HFF-Myc (cell line): Measurements from ENCODE around the gene SLC2A8.

Experiments
- DNase-seq: peaks from one replicate; pipeline ENCODE4 v3.0.0-alpha.2; 2011; ENCODE audit warnings: low read depth; ENCODE audit errors: extremely low read depth
- H3K4me3 ChIP-seq: replicated peaks from 2 replicates; pipeline ENCODE4 v1.5.1; 2011; ENCODE audit warnings: low read depth, mild to moderate bottlenecking, control low read depth, low read length
- TF ChIP-seq, protein P1 (sequence below): IDR thresholded peaks from 2 replicates; pipeline ENCODE4 v1.5.1; 2012; ENCODE audit warnings: mild to moderate bottlenecking, low read depth, low read length, control low read depth; ENCODE audit errors: missing control alignments

Gene SLC2A8

DNA sequence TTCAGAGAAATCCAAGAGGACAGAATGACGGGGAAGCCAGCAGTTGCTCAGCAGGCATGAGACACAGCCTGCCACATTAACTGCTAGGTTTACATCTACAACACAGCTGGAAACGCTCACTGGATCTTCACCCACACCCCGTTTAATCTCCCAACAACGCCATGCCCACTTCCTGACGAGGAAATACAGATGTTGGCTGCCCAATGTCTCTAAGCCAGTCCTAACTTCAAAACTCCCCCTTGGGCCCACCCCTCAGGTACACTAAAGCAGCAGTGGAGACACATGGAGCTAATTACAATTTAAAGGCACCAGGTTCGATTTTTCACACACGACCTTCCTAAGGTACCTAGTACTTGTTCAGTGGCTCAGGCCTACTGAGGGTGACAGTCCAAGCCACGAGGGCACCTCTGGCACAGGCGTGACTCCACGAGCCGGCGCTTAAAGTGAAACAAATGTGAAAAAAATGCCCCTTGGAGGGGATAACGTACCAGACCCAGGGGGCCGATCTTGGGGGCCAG lies 53.3 kb downstream of the SLC2A8 start:
- TF ChIP-seq, protein P1, sequence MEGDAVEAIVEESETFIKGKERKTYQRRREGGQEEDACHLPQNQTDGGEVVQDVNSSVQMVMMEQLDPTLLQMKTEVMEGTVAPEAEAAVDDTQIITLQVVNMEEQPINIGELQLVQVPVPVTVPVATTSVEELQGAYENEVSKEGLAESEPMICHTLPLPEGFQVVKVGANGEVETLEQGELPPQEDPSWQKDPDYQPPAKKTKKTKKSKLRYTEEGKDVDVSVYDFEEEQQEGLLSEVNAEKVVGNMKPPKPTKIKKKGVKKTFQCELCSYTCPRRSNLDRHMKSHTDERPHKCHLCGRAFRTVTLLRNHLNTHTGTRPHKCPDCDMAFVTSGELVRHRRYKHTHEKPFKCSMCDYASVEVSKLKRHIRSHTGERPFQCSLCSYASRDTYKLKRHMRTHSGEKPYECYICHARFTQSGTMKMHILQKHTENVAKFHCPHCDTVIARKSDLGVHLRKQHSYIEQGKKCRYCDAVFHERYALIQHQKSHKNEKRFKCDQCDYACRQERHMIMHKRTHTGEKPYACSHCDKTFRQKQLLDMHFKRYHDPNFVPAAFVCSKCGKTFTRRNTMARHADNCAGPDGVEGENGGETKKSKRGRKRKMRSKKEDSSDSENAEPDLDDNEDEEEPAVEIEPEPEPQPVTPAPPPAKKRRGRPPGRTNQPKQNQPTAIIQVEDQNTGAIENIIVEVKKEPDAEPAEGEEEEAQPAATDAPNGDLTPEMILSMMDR, result no peak
- DNase-seq, result no peak
- H3K4me3 ChIP-seq, result peak overlapping the region; percentile 100

DNA sequence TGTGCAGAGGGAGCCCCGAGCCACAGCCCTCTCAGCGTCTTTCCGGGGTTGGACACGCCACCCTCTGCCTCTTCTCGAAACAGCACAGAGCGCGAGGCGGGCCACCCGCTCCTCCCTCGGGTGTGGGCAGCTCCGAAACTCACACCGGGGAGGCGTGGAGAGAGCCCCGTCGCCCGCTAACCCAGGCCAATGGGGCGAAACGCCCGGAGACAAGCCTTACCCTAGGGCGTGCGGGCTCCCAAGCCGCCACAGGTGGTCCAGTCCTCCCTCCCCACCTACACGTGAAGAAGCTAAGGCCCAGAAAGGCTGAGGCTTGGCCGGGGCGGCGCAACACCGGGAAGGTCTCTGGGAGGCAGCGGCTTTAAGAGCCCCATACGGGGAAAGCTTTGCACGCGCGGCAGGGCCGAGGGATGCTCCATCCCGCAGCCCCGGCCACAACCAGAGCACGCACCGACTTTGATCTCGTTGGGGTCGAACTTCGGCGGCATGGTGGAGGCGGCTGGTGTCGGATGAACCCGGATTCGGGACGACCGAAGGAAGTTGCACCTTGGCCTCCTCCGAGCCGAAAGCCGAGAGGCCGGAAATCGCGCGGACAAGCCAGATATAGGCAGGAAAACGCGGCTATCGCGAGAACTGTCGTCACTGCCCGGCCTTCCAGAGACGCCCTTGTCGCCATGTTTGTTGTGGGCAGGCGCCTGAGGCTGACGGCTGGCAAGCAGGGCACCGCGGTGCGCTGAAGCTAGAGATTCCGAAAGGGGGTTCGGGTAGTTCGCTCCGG lies 54.0 kb downstream of the SLC2A8 start, which contains the start of the genes LRSAM1 and RPL12:
Gene LRSAM1 (plus strand): TSS at position 681 of the 778 bp plus-strand sequence. CDS start 3,018 bp downstream, outside the sequence.
Gene RPL12 (minus strand): TSS at position 577 of the 778 bp plus-strand sequence. CDS start 89 bp downstream, at position 488.
- DNase-seq, result peak; percentile 89
- H3K4me3 ChIP-seq, result peak within 1 kb of the TSS; percentile 100
- TF ChIP-seq, protein P1, result no peak

DNA sequence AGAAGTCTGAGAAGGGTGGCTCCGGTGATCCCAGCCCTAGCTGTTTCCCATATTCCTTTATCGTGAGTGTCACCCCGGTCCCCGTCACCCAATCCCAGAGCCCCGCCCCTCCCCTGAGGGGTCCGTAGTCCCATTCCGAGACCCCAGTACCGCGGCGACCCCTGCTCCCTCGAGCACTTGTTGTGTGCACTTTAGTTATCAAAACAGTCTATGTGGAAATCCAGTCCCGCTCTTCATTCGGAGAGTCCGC lies 54.6 kb downstream of the SLC2A8 start:
- TF ChIP-seq, protein P1, result no peak
- no peak for DNase-seq
- H3K4me3 ChIP-seq, result peak overlapping the region; percentile 100

DNA sequence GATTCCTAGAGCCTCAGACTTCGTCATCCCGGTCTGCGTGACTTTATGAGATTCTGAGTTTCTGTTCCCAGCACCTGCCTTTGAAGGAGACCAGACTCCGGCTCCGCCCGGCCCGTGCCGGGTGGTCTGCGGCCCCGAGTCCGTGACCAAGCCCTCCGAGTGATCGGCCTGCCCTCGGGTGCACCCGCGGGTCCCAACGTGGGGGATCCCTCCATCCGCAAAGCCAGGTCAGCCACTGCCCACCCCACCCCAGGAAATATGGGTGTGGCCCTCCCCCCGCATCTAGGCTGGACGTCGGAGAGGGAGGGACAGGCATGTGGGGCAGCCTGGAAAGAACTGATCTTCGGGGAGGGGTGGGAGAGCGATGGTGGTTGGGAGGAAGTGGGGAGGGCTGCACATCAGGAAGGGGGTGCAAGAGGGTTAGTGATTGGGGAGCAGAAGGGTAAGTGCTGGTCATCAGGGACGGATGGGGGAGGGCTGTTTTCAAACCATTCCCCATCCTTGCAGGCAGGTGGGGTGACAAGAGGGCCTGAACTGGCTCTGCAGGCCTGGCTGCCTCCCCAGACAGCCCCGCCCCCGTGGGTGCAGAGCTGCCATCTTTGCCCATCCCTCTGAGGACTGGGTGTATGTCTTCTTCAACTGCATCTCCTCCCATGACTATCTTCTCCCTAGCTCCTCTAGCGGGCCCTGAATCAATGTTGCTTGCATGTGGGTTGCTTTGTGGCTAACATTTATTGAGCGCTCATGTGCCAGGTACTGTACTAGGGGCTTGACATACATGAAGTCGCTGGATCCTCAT lies 55.1 kb downstream of the SLC2A8 start:
- peak; percentile 26 for DNase-seq
- H3K4me3 ChIP-seq, result peak overlapping the region; percentile 100
- TF ChIP-seq, protein P1, result no peak

DNA sequence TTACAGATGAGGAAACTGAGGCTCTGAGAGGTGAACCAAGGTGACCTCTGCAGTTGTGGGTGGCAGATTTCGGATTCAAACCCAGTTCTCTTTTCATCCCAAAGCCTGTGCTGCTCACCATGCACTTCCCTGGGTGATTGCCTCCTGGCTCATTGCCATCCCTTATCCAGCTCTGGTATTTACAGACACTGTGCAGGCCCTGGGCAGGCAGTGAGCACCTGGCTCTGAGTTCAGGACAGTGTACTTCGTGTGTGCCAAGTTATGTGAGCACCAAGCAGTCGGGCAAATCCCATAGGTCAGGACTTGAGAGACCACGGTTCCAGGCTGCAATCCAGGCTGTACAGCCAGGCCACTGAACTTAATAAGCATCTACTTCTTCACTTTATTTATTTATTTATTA lies 55.7 kb downstream of the SLC2A8 start:
- TF ChIP-seq, protein P1, result no peak
- DNase-seq, result no peak
- H3K4me3 ChIP-seq, result peak overlapping the region; percentile 100

DNA sequence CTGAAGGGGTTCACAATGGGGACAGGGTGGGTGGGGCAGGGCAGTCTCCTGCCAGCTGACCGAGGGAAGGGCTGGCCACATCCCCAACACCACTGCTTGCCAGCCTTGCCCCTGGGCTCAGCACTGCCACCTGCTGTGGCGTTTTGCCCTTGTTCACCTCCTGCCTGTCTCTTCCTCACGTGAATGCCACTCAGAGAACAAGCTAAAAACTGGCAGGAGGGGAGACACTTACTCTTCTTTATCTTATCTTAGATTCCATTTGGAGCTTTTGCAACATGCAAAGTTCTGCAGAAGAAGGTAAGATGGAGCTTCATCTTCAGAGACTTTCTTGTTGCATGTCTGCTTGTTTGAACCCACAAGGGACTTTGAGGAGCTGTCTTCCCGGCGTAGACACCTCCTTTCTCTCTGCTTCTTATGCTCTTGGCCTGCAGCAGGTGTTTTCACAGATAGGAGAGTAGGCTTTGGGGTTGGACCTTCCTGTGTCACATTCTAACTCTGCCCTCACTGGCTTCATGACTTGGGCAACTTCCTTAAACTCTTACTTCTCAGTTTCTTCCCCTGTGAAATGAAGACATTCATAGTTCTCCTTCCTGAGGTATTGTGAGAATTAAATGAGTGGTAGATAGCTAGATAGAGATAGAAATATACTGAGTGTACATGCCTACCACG lies 58.5 kb downstream of the SLC2A8 start:
- TF ChIP-seq, protein P1, result peak; percentile 23
- DNase-seq, result no peak
- H3K4me3 ChIP-seq, result no peak overlapping the region
